Measurements from ENCODE around the gene TAS2R31. TPM values are rescaled to one million over a fixed set of nuclear protein-coding genes. Genes with fewer than 3 reads are reported as not detected.

Gene TAS2R31, protein sequence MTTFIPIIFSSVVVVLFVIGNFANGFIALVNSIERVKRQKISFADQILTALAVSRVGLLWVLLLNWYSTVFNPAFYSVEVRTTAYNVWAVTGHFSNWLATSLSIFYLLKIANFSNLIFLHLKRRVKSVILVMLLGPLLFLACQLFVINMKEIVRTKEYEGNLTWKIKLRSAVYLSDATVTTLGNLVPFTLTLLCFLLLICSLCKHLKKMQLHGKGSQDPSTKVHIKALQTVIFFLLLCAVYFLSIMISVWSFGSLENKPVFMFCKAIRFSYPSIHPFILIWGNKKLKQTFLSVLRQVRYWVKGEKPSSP
- 0.68 and 5.6 TPM in 2 replicates for total RNA-seq

DNA sequence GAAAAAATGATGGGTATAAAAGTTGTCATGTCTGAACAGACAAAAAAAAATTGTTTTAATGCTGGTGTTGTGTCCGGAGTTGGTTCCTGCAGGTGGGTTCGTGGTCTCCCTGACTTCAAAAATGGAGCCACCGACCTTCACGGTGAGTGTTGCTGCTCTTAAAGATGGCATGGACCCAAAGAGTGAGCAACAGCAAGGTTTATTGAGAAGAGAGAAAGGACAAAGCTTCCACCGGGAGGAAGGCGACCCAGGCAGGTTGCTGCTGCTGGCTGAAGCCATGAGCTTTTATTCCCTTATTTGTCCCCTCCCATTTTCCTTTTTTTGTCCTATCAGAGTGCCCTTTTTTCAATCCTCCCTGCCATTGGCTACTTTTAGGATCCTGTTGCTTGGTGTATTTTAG lies at the start of gene TAS2R31:
TAS2R31 (minus strand) TSS at position 101 of the 400 bp plus-strand sequence; CDS start at position 29, 72 bp downstream.

DNA sequence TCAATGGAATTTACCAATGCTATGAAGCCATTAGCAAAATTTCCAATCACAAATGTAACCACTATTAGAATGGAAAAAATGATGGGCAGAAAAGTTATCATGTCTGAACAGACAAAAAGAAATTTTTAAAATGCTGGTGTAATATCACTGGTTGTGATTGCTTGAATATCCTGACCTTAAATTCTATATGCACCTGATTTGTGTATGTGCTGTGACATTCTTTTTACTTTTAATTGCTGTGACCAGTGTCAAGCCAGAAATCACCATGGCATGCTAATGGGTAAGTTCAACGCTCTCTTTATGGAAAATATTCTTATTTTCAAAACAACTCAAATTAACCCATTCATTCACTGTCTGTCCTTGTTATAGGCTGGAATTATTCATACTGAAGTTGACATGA lies 31.0 kb upstream of the TAS2R31 start, which contains the start of gene TAS2R46:
TAS2R46 (minus strand) TSS at position 101 of the 400 bp plus-strand sequence; CDS start at position 101, 0 bp downstream.

DNA sequence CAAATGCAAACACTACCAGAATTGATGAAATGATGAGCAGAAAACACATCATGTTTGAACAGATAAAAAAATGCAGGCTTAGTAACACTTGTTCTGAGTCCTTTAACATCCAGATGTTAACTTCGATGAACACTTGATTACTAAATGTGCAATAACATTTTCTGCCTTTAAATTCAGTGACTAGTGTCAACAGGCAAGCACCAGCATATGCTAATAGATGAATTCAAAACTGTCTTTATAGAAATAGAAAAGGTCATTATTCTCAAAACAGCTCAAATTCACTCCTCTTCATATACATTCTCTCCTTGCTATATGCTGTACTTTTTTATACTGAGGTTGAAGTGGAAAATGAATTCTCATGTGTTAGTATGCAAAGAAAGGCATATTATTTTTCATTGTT lies 8.7 kb downstream of the TAS2R31 start, which contains the start of gene TAS2R19:
TAS2R19 (minus strand) TSS at position 101 of the 400 bp plus-strand sequence; CDS start at position 52, 49 bp downstream.

GRCh38 chr12:10998204-10998603 lies 33.0 kb downstream of the TAS2R31 start, which contains the start of gene TAS2R20:
Gene TAS2R20, minus strand, starts transcription at chr12:10998304. Its CDS starts 429 bp downstream, at chr12:10997875.

DNA sequence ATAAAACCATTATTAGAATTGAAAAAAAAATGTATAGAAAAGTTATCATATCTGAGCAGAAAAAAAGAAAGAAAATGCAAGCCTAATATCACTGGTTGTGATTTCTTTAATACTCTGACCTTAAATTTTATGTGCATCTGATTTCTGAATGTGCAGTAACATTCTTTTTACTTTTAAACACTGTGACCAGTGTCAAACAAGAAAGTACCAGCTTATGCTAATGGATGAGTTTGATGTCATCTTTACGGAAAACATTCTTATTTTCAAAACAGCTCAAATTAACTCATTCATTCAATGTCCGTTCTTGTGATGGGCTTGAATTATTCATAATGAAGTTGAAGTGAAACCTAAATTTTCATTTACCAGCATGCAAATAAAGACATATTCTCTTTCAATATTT lies 44.4 kb downstream of the TAS2R31 start, which contains the start of gene TAS2R50:
TAS2R50 (minus strand) TSS at position 101 of the 400 bp plus-strand sequence; CDS start at position 49, 52 bp downstream.

Other genes with a start within 250 kb of the TAS2R31 start
- gene TAS2R7, start 228.8 kb downstream of the TAS2R31 start, total RNA-seq, result not detected in 2 replicates
- gene TAS2R8, start 224.1 kb downstream of the TAS2R31 start, total RNA-seq, result 0.14 TPM in 1 of 2 replicates, not detected in the other
- 0.14 TPM in 1 of 2 replicates, not detected in the other for gene TAS2R9, start 221.2 kb downstream of the TAS2R31 start, total RNA-seq
- gene TAS2R10, start 205.0 kb downstream of the TAS2R31 start, total RNA-seq, result 1.4 TPM in 1 of 2 replicates, not detected in the other
- 1.4 TPM in 1 of 2 replicates, not detected in the other for gene PRR4, start 181.9 kb downstream of the TAS2R31 start, total RNA-seq
- gene PRH1, start 147.2 kb downstream of the TAS2R31 start, total RNA-seq, result 4.1 and 15.9 TPM in 2 replicates
- gene TAS2R13, start 121.8 kb downstream of the TAS2R31 start, total RNA-seq, result under 0.01 and 3.3 TPM in 2 replicates
- gene PRH2, start 102.2 kb downstream of the TAS2R31 start, total RNA-seq, result 0.34 TPM in 1 of 2 replicates, not detected in the other
- 0.68 and 4.1 TPM in 2 replicates for gene TAS2R14, start 92.1 kb downstream of the TAS2R31 start, total RNA-seq
- 0.34 and 5.9 TPM in 2 replicates for gene TAS2R50, start 44.5 kb downstream of the TAS2R31 start, total RNA-seq
- 0.34 and 6.2 TPM in 2 replicates for gene TAS2R20, start 33.1 kb downstream of the TAS2R31 start, total RNA-seq
- 0.34 and 7.6 TPM in 2 replicates for gene TAS2R19, start 8.8 kb downstream of the TAS2R31 start, total RNA-seq
- gene TAS2R46, start 30.9 kb upstream of the TAS2R31 start, total RNA-seq, result 0.34 and 5.1 TPM in 2 replicates
- gene TAS2R43, start 60.9 kb upstream of the TAS2R31 start, total RNA-seq, result 0.34 TPM in 1 of 2 replicates, not detected in the other
- gene TAS2R30, start 103.2 kb upstream of the TAS2R31 start, total RNA-seq, result 0.68 and 8.0 TPM in 2 replicates
- 3.8 and 5.2 TPM in 2 replicates for gene SMIM10L1, start 139.8 kb upstream of the TAS2R31 start, total RNA-seq
- gene TAS2R42, start 155.5 kb upstream of the TAS2R31 start, total RNA-seq, result not detected in 2 replicates
- not detected in 2 replicates for gene PRB3, start 238.3 kb upstream of the TAS2R31 start, total RNA-seq

All from nasal cavity respiratory epithelium epithelial cell of viscerocranial mucosa (primary cell).